Activated CD8-positive, alpha-beta memory T cell treated with anti-CD3 and anti-CD28 coated beads for 36 hours (primary cell): Measurements from ENCODE around the gene UGT2B11. TPM values are rescaled to one million over a fixed set of nuclear protein-coding genes. Genes with fewer than 3 reads are reported as not detected.
"Not testable (repeated sequence)": the region's sequence is repeated elsewhere in the genome, so short reads cannot be mapped to it uniquely, and the experiment has no call there.

Experiments
- CTCF ChIA-PET: fragments of 350-600 bp; sonication (Branson Sonifier 250); formaldehyde crosslinking; loops from one replicate; lab custom pipeline; 2021; ENCODE audit warnings: antibody characterized with exemption; lab: Charles Lee
- POLR2A ChIA-PET: fragments of 350-600 bp; sonication (Branson Sonifier 250); formaldehyde crosslinking; loops from one replicate; lab custom pipeline; 2021; ENCODE audit warnings: antibody characterized with exemption; lab: Charles Lee
- total RNA-seq, 2 experiments: library from RNA; stranded (reverse); gene quantifications; one replicate each; pipeline ENCODE4 v1.2.3, GENCODE V29; 2021

Gene UGT2B11
- total RNA-seq, 2 experiments from 2014 or later: not detected

- CTCF ChIA-PET, POLR2A ChIA-PET: not testable (repeated sequence)
These were observed 44.1 kb downstream of the UGT2B11 start for GRCh38 chr4:69170233-69171134.

GRCh38 chr4:69169171-69169570 lies 45.4 kb downstream of the UGT2B11 start:
- POLR2A ChIA-PET, CTCF ChIA-PET: not testable (repeated sequence)

DNA sequence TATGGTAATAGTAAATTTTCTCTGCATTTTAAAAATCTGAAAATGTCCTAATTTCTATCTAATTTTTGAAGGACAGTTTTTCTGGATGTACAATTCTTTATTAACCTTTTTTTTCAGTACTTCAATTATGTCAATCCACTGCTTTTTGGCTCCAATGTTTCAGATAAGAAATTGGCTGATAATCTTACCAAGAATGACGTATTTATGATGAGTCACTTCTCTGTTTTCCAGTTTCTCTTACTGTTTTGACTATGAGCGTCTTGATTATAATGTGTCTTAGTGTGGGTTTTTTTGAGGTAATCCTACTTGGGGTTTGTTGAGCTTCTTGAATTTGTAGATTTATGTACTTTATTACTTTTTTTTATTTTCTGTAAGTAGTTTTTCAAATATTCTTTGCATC lies 47.2 kb downstream of the UGT2B11 start:
- ChIA-PET CTCF (no interaction called here), POLR2A (no interaction called here)

- POLR2A ChIA-PET, CTCF ChIA-PET: not testable (repeated sequence)
These were observed 48.2 kb downstream of the UGT2B11 start for GRCh38 chr4:69166376-69166775.

DNA sequence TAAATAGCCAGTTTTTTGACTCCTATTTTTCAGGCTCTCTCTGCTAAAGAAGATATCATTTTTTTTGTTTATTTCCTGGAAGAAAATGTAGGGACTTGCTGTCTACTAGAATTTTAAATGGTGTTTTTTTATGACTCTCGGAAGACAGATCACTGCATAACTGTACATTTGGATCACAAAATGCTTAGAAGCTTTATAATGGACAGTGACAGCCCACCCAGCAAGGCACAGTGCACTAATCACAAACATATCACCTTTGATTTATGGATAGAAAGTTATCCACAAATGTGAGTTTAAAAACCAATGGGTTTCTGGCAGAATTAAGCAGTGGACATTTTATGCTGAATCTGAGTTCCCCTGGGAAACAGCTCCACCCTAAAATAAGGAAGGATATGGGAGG lies 48.8 kb downstream of the UGT2B11 start:
- CTCF ChIA-PET, POLR2A ChIA-PET: not testable (repeated sequence)

- ChIA-PET POLR2A (no interaction called here), CTCF (no interaction called here)
These were observed 57.6 kb downstream of the UGT2B11 start for GRCh38 chr4:69156913-69157312.

DNA sequence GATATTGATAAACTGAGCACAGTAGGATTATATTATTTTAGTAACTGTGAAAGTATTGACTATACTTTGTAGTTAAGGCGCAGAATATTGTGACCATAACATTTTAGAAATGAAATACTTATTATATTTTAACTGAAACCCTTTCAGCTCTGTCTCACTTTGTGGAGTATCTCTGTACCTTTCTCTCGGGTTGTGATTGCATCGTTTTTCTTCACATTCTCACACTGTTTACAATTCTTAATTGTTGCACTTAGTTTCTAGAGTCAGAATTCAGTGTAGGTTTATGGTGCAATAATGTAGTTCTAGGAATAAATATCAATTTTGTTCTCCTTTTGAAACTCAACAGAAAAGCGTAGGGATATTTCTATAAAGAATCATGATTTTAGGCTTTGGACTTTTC lies 60.5 kb downstream of the UGT2B11 start:
- ChIA-PET CTCF (no interaction called here), POLR2A (no interaction called here)

Other genes with a start within 250 kb of the UGT2B11 start
- not detected for gene UGT2B7, start 118.3 kb downstream of the UGT2B11 start, total RNA-seq
- gene UGT2B28, start 65.7 kb upstream of the UGT2B11 start, total RNA-seq: not detected